NCI-H2107 treated with DMSO at 0.1 percent for 48 hours (cell line): Measurements from ENCODE around the gene TPK1.
"Not testable (repeated sequence)": the region's sequence is repeated elsewhere in the genome, so short reads cannot be mapped to it uniquely, and the experiment has no call there.

Experiments used
- DNase-seq: peaks from one replicate; lab custom pipeline; 2025; ENCODE audit not compliant: unreplicated experiment; lab: John Stamatoyannopoulos, UW

Gene TPK1

DNA sequence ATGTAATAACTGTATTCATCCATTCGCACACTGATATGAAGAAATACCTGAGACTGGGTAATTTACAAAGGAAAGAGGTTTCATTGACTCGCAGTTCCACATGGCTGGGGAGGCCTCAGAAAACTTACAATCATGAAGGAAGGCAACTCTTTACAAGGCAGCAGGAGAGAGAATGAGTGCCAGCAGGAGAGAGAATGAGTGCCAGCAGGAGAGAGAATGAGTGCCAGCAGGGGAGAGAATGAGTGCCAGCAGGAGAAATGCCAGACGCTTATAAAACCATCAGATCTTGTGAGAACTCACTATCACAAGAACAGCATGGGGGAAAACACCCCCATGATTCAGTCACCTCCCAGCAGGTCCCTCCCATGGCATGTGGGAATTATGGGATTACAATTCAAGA is 58.0 kb downstream of the TPK1 start:
- DNase-seq = not testable (repeated sequence)

DNA sequence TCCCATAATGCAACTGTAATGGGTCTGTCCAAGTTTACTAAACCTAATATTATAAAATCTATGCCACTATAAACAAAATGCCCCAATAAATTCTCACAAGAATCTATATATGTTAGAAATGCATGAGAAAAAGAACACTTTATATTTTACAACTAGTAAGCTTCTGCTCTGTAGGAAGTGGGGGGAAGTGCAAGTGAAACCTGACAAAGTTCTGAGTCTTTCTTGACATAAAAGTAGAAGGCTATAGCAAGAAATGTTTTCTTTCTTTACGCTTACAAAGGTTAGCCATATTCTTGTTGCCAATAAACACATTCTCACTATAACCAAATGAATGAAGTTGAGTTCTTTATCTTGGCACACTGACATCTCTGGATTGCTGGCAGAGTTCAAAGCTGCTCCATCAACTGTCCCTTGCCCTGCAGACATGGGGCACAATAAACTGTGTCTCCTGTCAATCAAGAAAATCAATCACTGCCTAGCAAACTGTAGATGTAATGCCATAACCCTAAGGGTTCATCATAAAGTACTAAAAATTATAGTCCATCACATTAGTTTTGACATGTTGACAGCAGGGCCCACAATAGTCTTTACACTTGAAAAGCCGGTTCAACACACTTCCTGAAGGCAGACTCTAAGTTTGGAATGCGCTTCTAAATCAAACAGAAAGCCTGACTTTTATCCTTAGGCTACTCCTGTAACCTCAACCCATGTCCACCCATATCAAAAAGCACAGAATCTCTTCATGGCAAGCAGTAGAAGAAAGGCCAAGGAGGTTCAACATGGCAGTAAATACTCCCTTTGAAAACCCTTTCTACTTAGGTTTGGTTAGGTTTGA is 58.6 kb downstream of the TPK1 start:
- no peak for DNase-seq

DNA sequence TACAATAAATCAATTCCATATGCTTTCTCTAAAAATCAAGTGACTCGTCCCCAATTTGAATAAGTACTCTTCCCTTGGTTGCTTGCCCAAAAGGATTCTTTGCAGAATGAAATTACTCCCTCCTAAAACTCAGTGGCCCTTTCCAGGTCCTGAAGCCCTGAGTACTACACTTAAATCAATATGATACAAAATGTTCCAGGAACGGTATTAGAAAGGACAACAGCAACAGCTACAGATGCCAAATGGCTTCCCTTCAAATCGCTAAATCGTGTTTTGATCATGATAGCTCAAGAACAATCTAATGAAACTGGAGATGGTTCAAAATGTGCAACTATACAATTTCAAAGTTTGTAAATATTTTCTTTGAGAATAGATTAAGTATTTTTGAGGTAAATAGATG is 59.4 kb downstream of the TPK1 start:
- no peak for DNase-seq

DNA sequence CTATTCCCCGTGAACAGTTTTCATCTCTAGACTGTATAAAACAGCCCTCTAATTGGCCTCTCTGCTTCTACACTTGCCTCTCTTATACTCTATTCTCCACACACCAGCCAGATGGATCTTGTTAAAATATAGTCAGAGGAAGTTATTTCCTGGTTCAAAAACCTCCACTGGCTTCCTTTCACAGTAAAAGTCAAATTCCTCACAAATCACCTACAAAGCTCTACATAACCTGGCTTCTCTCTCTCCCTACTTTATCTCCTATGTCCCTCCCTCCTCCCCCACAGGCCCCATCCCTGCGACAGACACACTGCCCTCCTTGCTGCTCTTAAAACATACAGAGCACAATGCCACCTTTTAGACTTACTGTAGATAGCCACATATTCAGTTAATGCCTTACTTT is 60.1 kb downstream of the TPK1 start:
- no peak for DNase-seq

DNA sequence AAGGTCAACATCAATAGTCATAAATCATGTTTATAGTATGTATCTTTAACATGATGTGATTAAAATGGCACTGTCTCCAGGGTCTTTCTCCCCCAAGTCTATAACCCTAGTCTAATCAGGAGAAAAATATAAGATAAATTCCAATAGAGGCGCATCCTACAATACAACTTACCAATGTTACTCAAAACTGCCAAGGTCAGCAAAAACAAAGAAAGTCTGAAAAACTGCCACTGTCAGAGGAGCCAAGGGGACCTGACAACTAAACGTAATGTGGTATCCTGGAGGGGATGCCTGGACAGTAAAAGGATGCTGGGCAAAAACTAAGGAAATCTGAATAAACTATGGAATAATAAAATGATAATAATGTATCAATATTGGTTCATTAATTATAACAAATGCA is 63.9 kb downstream of the TPK1 start:
- DNase-seq = no peak

DNA sequence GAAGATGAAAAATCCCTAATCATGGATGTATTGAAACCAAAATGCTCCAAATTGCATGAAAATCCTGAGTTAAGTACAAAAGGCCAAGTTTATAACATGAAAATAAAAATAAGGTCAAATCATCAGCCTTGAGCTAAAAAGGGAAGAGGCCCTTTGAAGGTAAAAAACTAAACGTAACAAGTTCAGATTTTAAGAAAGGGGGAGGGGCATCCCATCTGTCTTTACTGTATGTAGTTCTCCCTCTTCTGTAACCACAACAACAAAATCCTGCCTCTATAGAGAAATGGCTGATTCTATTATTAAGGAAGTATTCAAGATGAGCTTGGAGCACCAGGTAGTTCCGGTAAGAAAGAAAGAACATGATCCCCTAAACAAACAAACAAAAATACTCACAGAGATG is 64.7 kb downstream of the TPK1 start:
- no peak for DNase-seq

DNA sequence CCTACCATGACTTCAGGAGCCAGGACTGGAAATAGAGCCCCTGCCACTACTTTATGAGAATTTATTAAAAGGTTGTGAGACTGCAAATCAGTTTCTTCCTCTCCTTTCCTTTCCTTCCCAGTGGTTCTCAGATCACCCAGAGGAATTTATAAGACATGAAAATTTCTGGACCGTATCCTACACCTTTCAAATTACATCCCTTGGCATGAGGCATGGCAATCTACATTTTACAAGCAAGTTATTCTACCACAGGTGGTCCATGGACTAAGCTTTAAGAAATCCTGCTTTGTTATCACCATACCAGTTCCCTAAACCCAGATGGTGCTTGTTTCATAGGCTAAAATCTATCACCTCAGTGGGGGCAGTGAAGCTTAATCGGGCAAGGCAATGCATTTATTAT is 66.5 kb downstream of the TPK1 start:
- DNase-seq = no peak

DNA sequence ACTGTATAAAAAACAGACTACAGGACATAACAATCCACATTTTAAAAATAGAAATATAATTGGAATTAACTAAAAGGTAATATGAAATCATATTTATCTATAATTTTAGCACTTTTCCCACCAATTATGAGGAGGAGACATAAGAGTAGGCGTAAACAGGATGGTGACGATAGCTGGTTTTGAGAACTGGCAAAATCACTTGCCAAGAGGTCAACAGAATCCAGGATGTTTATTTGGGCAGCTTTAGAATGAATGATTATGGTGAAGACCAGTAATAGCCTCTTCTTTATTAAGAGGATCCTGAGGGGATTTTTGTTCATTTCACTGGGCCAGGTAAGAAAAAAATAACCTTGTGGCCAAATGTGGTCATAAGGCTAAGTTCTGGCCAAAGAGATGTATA is 67.2 kb downstream of the TPK1 start:
- no peak for DNase-seq

DNA sequence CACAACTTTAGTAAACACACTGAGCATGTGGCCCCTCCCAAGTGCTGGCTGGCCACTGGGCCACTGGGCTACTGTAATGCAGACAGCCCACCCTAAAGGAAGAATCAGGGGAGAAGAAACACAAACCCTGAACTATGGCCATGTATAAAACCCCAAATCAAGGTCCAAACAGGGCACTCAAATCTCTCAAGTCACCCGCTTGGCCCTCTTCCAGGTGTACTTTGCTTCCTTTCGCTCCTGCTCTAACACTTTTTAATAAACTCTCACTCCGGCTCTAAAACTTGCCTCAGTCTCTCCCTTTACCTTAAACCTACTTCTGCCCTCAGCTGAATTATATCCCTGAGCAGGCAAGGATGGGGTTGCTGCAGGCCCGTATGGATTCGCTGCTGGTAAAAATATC is 72.6 kb downstream of the TPK1 start:
- DNase-seq = no peak

DNA sequence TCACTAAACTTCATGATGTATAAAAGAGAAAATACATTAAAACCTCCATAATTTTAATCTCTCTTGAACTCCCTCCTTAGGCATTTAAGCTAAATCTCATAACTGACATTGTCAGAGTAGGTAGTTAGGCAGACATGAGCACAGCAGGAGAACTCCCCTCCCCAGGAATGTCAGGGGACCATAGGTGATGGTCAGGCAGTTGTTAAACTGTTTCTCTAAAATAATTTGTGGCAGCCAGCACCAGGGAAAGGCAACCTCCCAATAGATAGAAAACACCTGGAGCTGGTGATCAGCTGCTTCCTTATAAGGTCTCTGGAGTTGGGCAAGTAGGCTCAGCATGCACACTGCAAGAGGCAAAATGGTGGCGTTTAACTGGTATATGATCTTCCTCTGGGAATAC is 73.0 kb downstream of the TPK1 start:
- no peak for DNase-seq

DNA sequence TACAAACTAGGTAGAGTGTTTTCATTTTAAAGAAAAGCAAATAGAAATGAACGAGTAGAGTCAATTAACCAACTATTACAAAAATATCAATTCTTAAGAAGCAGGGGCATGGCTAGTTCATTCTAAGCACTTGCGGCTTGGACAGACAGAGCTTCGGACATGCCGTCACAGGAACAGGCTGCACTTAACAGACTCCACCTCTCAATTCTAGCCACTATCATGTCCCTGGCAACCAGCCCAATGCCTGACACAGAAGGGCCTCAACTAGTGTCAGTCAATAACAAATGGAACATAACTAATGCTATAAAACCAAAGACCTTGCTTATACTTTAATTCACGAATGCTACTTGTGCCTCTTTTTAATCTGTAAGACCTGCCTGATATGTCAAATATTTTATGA is 74.4 kb downstream of the TPK1 start:
- no peak for DNase-seq

DNA sequence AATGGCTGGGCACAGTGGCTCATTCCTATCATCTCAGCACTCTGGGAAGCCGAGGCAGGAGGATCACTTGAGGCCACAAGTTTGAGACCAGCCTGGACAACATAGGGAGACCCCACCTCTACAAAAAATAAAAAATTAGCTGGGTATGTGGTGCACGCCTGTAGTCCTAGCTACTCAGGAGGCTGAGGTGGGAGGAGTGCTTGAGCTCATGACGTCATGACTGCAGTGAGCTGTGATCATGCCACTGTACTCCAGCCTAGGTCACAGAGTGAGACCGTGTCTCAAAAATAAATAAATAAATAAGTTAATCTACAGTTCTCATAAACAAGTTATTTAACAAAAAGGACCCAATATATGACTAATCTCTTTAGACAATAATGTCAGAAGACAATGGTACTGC is 76.2 kb downstream of the TPK1 start:
- DNase-seq = no peak

DNA sequence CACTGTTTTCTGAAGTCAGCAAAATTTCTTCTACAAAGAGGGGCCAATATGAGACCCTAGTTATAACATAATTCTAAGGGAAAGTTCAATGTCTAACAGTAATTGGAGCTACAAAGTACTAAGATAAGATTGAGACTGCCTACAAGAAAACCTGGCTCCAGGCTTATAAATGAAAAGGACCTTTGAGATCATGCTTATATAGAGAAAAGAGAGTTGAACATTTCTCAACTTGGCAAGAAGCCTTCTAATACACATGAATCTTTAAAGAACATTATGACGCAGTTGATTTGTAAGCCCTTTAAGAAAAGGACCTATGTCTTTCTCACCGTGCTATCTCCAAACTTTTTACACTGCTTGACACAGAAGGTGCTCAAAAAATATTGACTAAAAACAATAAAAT is 87.9 kb downstream of the TPK1 start:
- DNase-seq = no peak

DNA sequence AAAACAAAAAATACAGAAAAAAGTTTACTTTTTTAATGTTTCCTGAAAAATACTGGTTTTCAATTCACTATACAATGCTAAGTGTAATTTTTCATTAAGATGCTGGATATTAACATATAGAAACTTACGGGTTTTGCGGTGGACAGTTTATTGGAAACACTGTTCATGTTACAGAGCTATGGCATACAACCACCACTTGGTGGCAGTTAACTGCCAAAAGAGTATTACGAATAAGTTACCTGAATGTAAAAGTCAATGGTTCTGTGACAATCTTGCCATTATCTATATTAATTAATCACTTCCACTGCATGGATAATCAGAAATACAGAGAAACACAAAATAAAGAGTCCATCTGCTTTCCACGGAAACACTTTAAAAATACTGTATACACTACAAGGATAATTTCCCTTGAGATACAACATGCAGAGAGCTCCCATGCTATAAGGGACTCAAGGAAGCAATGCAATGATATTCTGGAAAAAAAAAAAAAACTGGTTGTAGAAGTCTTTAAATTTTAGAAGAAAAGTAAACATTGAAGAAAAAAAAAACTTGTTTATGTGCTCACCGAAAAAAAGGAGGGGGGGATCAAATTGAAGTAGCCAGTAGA is 97.0 kb downstream of the TPK1 start:
- peak; percentile 1 for DNase-seq

DNA sequence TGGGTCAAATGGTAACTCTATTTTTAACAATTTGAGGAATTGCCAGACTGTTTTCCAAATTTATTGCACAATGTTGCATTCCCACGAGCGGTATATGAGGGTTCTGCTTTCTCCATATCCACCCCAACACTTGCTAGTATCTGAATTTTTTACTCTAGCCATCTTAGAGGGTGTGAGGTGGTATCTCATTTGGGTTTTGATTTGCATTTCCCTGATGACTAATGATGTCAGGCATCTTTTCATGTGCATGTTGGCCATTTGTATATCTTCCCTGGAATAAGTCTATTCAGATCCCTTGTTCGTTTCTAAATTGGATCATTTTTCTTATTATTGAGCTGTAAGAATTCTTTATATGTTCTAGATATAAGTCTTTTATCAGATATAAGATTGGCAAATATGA is 97.7 kb downstream of the TPK1 start:
- no peak for DNase-seq

DNA sequence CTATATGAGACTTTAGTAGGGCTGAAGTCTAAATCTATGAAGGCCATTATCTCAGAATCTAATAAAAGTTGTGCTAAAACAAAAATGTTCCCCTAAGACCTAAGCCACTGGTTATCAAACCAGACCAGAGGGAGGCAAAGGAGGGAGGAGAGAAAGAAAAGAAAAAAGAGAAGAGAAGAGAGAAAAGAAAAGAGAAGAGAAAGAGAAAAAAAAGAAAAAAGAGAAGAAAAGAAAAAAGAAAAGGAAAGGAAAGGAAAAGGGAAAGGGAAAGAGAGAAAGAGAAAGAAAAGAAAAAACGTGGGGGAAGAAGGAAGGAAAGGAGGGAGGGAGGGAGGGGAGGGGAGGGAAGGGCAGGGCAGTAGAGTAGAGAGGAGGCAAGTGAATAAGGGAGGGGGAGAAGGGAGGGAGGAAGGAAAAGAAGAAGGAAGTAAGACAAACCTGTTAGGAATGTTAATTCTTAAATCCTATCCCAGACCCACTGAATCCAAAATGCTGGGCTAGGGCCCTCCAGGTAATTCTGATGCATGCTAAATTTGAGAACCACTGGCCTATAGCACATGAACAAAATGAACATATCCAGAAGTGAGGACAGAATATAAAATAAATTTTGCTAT is 98.9 kb downstream of the TPK1 start:
- DNase-seq = no peak

DNA sequence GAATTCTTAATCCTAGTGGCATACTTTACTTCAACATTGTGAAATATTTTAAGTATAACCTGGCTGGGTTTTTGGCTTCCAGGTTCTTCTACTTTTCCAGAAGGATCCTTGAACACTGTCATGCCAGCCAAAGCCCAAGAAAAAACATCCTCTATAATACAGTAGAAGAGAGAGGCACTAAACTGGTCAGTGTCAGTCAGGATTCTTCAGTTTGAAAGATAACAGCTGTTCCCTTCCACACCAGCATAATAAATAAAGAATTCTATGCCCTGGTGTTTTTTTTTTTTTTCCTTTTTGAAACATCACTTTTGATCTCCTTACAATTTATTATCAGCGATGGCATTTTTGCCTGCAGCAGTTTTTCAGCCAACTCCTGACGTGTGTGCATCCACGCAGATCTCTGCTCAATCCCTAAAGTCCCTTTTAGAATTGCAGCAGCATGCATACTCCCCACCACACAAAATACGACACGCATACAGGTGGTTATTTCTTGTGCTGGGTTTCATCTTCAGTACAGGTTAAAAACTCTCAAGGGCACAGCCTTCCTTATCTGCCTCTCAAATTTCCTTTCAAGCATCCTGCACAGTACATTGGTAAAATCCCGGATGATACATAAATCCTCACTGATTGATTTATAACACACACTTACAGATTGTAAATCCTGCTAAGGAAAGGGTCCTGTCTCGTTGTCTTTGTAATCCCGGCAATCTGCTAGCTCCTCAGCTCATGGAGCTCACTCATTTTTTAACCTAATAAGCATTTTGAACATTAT is 100.2 kb downstream of the TPK1 start:
- no peak for DNase-seq

DNA sequence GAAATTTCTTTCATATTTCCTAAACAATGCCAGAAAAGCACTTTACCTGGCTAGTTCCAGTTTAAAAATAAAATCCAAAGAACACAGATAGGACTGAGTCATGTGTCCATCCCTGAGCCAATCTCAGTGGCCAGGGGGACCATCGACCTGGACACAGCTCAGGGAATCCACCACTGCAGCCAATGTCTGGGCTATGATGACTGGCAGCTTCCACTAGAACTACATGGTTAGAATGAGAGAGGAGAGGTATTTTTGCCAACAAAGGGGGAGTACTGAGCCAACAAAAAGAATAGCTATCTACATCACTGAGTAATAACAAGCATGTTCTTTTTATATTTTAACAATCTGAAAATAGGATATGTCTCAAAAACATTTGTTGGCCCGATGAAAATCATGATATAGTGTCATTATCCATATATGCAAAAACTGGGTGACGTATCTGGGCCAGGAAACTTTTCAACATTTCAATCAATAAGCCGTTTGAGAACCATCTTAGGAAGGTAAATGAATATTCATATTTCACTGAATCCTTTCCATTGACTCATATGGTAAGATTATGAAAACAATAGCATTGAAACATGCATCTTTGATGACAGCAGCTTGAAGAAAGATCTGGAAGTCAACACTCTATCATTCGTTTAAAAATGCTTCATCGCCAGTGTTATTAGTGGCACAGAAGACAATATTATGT is 104.0 kb downstream of the TPK1 start:
- DNase-seq = no peak

DNA sequence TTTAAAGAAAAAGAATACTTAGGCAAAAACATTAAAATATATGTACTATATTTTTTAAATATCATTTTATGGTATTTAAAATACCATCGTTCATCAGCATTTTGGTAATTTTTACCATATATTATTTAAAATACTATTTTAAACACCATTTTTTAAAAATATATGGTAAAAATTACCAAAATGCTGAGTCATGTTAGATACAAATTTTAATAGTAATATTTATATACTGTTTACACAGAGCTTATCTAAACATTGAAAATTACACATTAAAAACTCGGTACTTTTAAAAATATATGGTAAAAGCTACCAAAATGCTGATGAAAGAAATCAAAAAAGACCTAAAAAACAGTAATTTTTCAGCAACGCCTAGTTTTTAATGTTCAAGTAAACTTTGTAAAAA is 105.6 kb downstream of the TPK1 start:
- DNase-seq = no peak

DNA sequence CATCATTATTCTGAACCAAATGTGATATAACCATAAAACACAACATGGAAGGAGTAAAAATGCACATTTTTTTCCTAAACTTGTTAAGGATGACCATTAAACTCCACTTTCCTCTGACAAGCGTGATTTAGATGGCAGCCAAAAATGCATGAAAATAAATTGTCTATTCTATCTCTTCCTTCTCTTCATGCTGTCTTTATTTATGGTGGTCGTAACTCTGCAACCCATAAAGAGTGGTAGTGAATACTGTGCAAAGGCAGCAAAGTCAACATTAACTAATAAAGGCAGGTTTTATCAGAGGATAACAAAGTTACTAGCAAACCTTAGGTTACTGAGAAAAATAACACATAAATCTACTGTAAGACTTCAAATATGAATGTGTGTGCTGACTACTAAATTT is 106.6 kb downstream of the TPK1 start:
- no peak for DNase-seq

DNA sequence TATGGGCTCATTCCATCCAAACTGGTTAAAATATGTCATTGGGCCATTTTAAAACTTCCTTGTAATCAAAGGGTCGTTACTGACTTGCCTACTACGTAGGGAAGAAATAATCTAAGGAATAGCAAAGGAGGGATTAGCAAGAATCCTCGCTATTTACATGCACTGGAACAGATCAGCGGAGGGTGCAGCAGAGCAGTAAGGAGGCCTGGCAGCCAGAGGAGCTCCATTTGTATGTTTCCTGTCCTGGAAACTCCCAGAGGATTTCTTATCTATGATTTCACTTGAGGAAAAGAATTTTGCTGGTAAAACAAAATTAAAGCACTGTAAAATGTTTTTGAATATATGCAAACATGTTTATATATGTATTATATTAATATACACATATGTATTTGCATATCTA is 107.3 kb downstream of the TPK1 start:
- DNase-seq = no peak
